ENCODE results near the gene H19.

Gene H19

GRCh38 chr11:1949302-1949701 lies 48.3 kb downstream of the H19 start:
- intact Hi-C loops (cut with DNase I), result no loop called here
- DNase-seq, result no peak

GRCh38 chr11:1948389-1948788 lies 49.3 kb downstream of the H19 start:
- intact Hi-C loops (cut with DNase I), result no loop called here
- peak in 1 of 10 donors; percentile 18 for DNase-seq

GRCh38 chr11:1947592-1948237 lies 49.9 kb downstream of the H19 start:
- intact Hi-C loops (cut with DNase I), result no loop called here
- no peak for DNase-seq

DNA sequence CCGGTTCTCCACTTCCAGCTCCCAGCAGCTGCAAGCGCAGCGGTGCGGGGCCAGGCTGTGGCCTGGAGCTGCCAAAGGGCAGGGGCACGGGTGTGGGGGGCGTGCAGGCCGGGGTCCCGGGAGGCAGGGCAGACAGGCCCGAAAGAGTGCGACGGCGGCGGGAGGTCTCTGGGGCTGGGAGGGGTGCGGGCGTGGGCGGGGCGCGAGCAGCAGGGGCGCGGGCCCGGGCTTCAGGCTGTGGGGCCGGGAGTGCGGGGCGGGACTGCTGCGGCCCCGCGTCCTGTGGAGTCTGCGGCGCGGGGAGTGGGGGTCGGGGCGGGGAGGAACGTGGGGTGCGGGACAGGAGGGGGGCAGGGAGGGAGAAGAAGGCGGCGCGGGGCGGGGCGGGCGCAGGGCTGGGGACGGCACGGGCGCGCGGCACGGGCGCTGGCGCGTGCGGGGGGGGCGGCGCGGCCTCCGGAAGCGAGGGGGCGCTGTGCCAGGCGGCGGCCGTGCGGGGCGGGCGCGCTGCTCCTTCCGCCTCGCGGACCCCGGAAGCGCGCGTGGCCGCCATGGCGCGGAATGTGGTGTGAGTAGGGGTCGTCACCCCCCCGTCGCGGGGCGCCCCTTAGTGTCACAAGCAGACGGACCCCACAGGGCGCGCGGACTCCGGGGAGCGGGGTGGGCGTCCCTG lies 50.7 kb downstream of the H19 start, which contains the start of gene MRPL23:
MRPL23 (plus strand) TSS at position 521 of the 673 bp plus-strand sequence; CDS start at position 552, 31 bp downstream.
- intact Hi-C loops (cut with DNase I), result no loop called here
- peak in 2 of 10 donors; percentile 31 to 66 for DNase-seq
